Large intestine (tissue), 12 donors: Measurements from ENCODE around the gene GRAMD1C. TPM values are rescaled to one million over a fixed set of nuclear protein-coding genes. Genes with fewer than 3 reads are reported as not detected.
A peak's percentile ranks its signal among the peaks of the same experiment; 100 is the strongest.

Experiments used
- DNase-seq, 2 donors: peaks; one replicate each; pipeline versions ENCODE4 v3.0.0 to v3.0.0-alpha.2; 2013
- H3K27ac ChIP-seq: one replicate; pipeline ENCODE4 v1.5.1; 2013; ENCODE audit warnings: low read length
- H3K27me3 ChIP-seq: 2 replicates; pipeline ENCODE4 v1.6.1; 2013; ENCODE audit warnings: low read length; ENCODE audit not compliant: control insufficient read depth, insufficient read depth
- H3K36me3 ChIP-seq: 2 replicates; pipeline ENCODE4 v1.6.1; 2013; ENCODE audit warnings: low read length; ENCODE audit not compliant: control insufficient read depth, insufficient read depth
- H3K4me1 ChIP-seq: one replicate; pipeline ENCODE4 v1.6.1; 2013; ENCODE audit warnings: low read length; ENCODE audit not compliant: control insufficient read depth, insufficient read depth
- H3K4me3 ChIP-seq: one replicate; pipeline ENCODE4 v1.5.1; 2013; ENCODE audit warnings: low read length
- H3K9me3 ChIP-seq: one replicate; pipeline ENCODE4 v1.6.1; 2013; ENCODE audit warnings: mild to moderate bottlenecking, low read depth, low read length, moderate library complexity; ENCODE audit not compliant: control insufficient read depth
- WGBS: methylation state at CpG from one replicate; pipeline ENCODE4 v1.1.5; 2013; ENCODE audit warnings: low lambda C conversion rate; ENCODE audit not compliant: insufficient coverage; 5-methylcytosine and 5-hydroxymethylcytosine counted together
- long read RNA-seq, 11 donors: transcript quantifications; one replicate each; lab custom pipeline, GENCODE V29; 2026
- polyA plus RNA-seq: library from polyadenylated mRNA; unstranded; fragments of 120-200 nt; gene quantifications from one replicate; pipeline ENCODE4 v1.2.1, GENCODE V29; 2013

Gene GRAMD1C
- 14.4 TPM for polyA plus RNA-seq
- long read RNA-seq, donor 1, partial matches to known transcripts: 0 of 1 reads
- long read RNA-seq, donor 1, other reads (novel, unspliced or antisense): 0 of 1 reads
- long read RNA-seq, donor 2, partial matches to known transcripts: 0 of 2 reads
- long read RNA-seq, donor 2, other reads (novel, unspliced or antisense): 0 of 2 reads
- long read RNA-seq, donor 3: 0 reads
- long read RNA-seq, donor 4: 0 reads
- long read RNA-seq, donor 5: 0 reads
- long read RNA-seq, donor 6: 0 reads
- long read RNA-seq, donor 7: 0 reads
- long read RNA-seq, donor 8, partial matches to known transcripts: 0 of 2 reads
- long read RNA-seq, donor 8, other reads (novel, unspliced or antisense): 0 of 2 reads
- long read RNA-seq, donor 9, partial matches to known transcripts: 0 of 3 reads
- long read RNA-seq, donor 9, other reads (novel, unspliced or antisense): 0 of 3 reads
- long read RNA-seq, donor 10, full-length matches to known transcripts: 3 of 3 reads
- long read RNA-seq, donor 10, partial matches to known transcripts: 0 of 3 reads
- long read RNA-seq, donor 10, other reads (novel, unspliced or antisense): 0 of 3 reads
- long read RNA-seq, donor 11, partial matches to known transcripts: 0 of 2 reads
- long read RNA-seq, donor 11, other reads (novel, unspliced or antisense): 0 of 2 reads

GRCh38 chr3:113838631-113839209, at the start of gene GRAMD1C:
TSS of gene GRAMD1C (plus strand) at chr3:113838788. CDS start at chr3:113838910, 122 bp downstream.
- Histone ChIP-seq H3K4me3 (peak within 1 kb of the TSS; percentile 63), H3K9me3 (no peaks in the 10 kb centered on the region), H3K27ac (no peak within 1 kb of the TSS), H3K4me1 (peaks cover 3% of the 10 kb centered on the region), H3K36me3 (no peaks in the 10 kb centered on the region), H3K27me3 (no peaks in the 10 kb centered on the region)
- WGBS: no CpG with 5 or more reads among the region's 48 CpGs
- peak; percentile 86 to 87 for DNase-seq

- H3K36me3 ChIP-seq: peaks cover 47% of the 10 kb centered on the region
- no peak for DNase-seq
- no peaks in the 10 kb centered on the region for H3K4me1 ChIP-seq
- no peaks in the 10 kb centered on the region for H3K9me3 ChIP-seq
- H3K27me3 ChIP-seq: no peaks in the 10 kb centered on the region
- H3K27ac ChIP-seq: no peak overlapping the region
- no peak overlapping the region for H3K4me3 ChIP-seq
These were observed 47.2 kb upstream of the GRAMD1C start for GRCh38 chr3:113791381-113791780.

GRCh38 chr3:113794526-113794925, 44.1 kb upstream of the GRAMD1C start:
- WGBS: no CpG with 5 or more reads among the region's 4 CpGs

GRCh38 chr3:113795693-113796092, 42.9 kb upstream of the GRAMD1C start:
- Histone ChIP-seq H3K4me1 (no peaks in the 10 kb centered on the region), H3K27me3 (no peaks in the 10 kb centered on the region), H3K9me3 (no peaks in the 10 kb centered on the region), H3K36me3 (peaks cover 40% of the 10 kb centered on the region), H3K4me3 (no peak overlapping the region), H3K27ac (no peak overlapping the region)
- DNase-seq: no peak
- WGBS: 95% methylated on average over 2 of the region's 4 CpGs

More at GRCh38 chr3:113794526-113794925, 44.1 kb upstream of the GRAMD1C start:
- H3K4me1 ChIP-seq: no peaks in the 10 kb centered on the region
- no peaks in the 10 kb centered on the region for H3K9me3 ChIP-seq
- H3K27ac ChIP-seq: no peak overlapping the region
- no peak overlapping the region for H3K4me3 ChIP-seq
- H3K36me3 ChIP-seq: peaks cover 41% of the 10 kb centered on the region
- no peak for DNase-seq
- no peaks in the 10 kb centered on the region for H3K27me3 ChIP-seq

GRCh38 chr3:113802795-113803455, 35.7 kb upstream of the GRAMD1C start:
- Histone ChIP-seq H3K9me3 (no peaks in the 10 kb centered on the region), H3K4me3 (no peak overlapping the region), H3K27ac (no peak overlapping the region), H3K27me3 (no peaks in the 10 kb centered on the region), H3K4me1 (peaks cover 18% of the 10 kb centered on the region), H3K36me3 (peaks cover 44% of the 10 kb centered on the region)
- no CpG with 5 or more reads among the region's 3 CpGs for WGBS
- DNase-seq: no peak

- DNase-seq: peak in 1 of 2 donors; percentile 74
- H3K27ac ChIP-seq: peak overlapping the region; percentile 83
- H3K4me1 ChIP-seq: peaks cover 18% of the 10 kb centered on the region
- H3K27me3 ChIP-seq: no peaks in the 10 kb centered on the region
- H3K36me3 ChIP-seq: peaks cover 48% of the 10 kb centered on the region
- peak overlapping the region; percentile 11 for H3K4me3 ChIP-seq
- no peaks in the 10 kb centered on the region for H3K9me3 ChIP-seq
- 15% methylated on average over 3 of the region's 4 CpGs for WGBS
These were observed 33.9 kb upstream of the GRAMD1C start for GRCh38 chr3:113804661-113805060.

GRCh38 chr3:113805249-113805648, 33.3 kb upstream of the GRAMD1C start:
- 100% methylated on average over 1 of the region's 3 CpGs for WGBS
- Histone ChIP-seq H3K4me1 (peaks cover 18% of the 10 kb centered on the region), H3K9me3 (no peaks in the 10 kb centered on the region), H3K36me3 (peaks cover 46% of the 10 kb centered on the region), H3K4me3 (no peak overlapping the region), H3K27me3 (no peaks in the 10 kb centered on the region), H3K27ac (no peak overlapping the region)
- peak in 1 of 2 donors; percentile 14 for DNase-seq

GRCh38 chr3:113812854-113813253, 25.7 kb upstream of the GRAMD1C start:
- Histone ChIP-seq H3K27ac (no peak overlapping the region), H3K9me3 (no peaks in the 10 kb centered on the region), H3K4me1 (no peaks in the 10 kb centered on the region), H3K36me3 (peaks cover 15% of the 10 kb centered on the region), H3K4me3 (no peak overlapping the region), H3K27me3 (no peaks in the 10 kb centered on the region)
- no peak for DNase-seq
- WGBS: no CpG with 5 or more reads among the region's 3 CpGs

GRCh38 chr3:113819866-113820265, 18.7 kb upstream of the GRAMD1C start:
- Histone ChIP-seq H3K9me3 (no peaks in the 10 kb centered on the region), H3K27ac (no peak overlapping the region)
- 67% methylated on average over 1 of the region's 3 CpGs for WGBS

GRCh38 chr3:113825090-113825489, 13.5 kb upstream of the GRAMD1C start:
- no CpG with 5 or more reads among the region's 2 CpGs for WGBS
- DNase-seq: no peak
- Histone ChIP-seq H3K4me1 (no peaks in the 10 kb centered on the region), H3K36me3 (no peaks in the 10 kb centered on the region), H3K27ac (no peak overlapping the region), H3K9me3 (no peaks in the 10 kb centered on the region), H3K27me3 (no peaks in the 10 kb centered on the region), H3K4me3 (no peak overlapping the region)

More at GRCh38 chr3:113819866-113820265, 18.7 kb upstream of the GRAMD1C start:
- Histone ChIP-seq H3K4me3 (no peak overlapping the region), H3K27me3 (no peaks in the 10 kb centered on the region), H3K4me1 (no peaks in the 10 kb centered on the region), H3K36me3 (no peaks in the 10 kb centered on the region)
- DNase-seq: no peak
